Measurements from ENCODE around the gene TMEM164. TPM values are rescaled to one million over a fixed set of nuclear protein-coding genes. Genes with fewer than 3 reads are reported as not detected.

TMEM164 gene
- total and polyA plus RNA-seq, 2 of the 4 experiments (the other 2 are of a cell fraction): 6.3 to 7.1 TPM

- no peak for DNase-seq
- CTCF ChIA-PET: interaction anchor here (0.5 to 1.3 kb wide), 5 partner anchors 9 to 262 kb away, joined by 3 to 4 read pairs (median 3); no protein-coding TSS in a partner anchor
These were observed 153.3 kb downstream of the TMEM164 start for GRCh38 chrX:110156167-110156754.

More at GRCh38 chrX:110156167-110156754, 153.3 kb downstream of the TMEM164 start:
- POLR2A ChIA-PET (ENCODE audit: unreplicated experiment): no interaction called here
- Histone ChIP-seq H2BK120ac (ENCODE audit: low read depth, low read length) (no peak overlapping the region), H2BK20ac (ENCODE audit: low read depth, low read length) (no peak overlapping the region), H3K4me2 (ENCODE audit: low read depth, low read length) (no peak overlapping the region), H3K9me1 (ENCODE audit: insufficient read depth, low read length) (peaks cover 7% of the 10 kb centered on the region; the same call in 1 of the 2 replicates), H3K14ac (replicated peaks; ENCODE audit: low read depth, low read length) (no peak overlapping the region), H2BK5ac (ENCODE audit: low read depth, low read length, poor library complexity, severe bottlenecking) (no peak overlapping the region), H3K18ac (ENCODE audit: low read depth, low read length) (no peak overlapping the region), H2BK15ac (ENCODE audit: low read depth, low read length) (no peak overlapping the region), H3K27ac (ENCODE audit: insufficient read depth, low read length) (no peak overlapping the region), H2AFZ (replicated peaks; ENCODE audit: low read length, poor library complexity) (no peak overlapping the region), H4K5ac (ENCODE audit: low read depth, low read length) (no peak overlapping the region), H4K20me1 (ENCODE audit: insufficient read depth, low read length) (no peaks in the 10 kb centered on the region), H3K4me3 (ENCODE audit: insufficient read depth, low read depth, low read length) (no peak overlapping the region), H3K27me3 (ENCODE audit: control insufficient read depth, insufficient read depth, low read length) (no peaks in the 10 kb centered on the region; the same call in 1 of the 2 replicates), H3K23ac (ENCODE audit: low read depth, low read length) (no peak overlapping the region), H3K4me1 (ENCODE audit: control insufficient read depth, insufficient read depth, low read length) (peaks cover 2% of the 10 kb centered on the region; the same call in 1 of the 2 replicates), H2AK9ac (replicated peaks; ENCODE audit: low read depth, low read length, poor library complexity) (no peak overlapping the region), H3K79me1 (ENCODE audit: low read depth in 1 of 2, low read length in 2 of 2) (peaks cover 0 to 7% of the 10 kb centered on the region in 2 experiments; a peak in 3 of 4 replicates), H3K9me3 (ENCODE audit: control insufficient read depth, insufficient read depth, low read length) (no peaks in the 10 kb centered on the region), H4K8ac (ENCODE audit: low read depth in 2 of 2, low read length in 2 of 2) (no peak overlapping the region), H3K4ac (ENCODE audit: low read depth, low read length) (no peak overlapping the region), H3K36me3 (ENCODE audit: control insufficient read depth, insufficient read depth, low read length) (no peaks in the 10 kb centered on the region), H3K56ac (ENCODE audit: extremely low read depth, insufficient read depth, low read length) (no peak overlapping the region), H4K91ac (ENCODE audit: insufficient read depth, low read depth, low read length) (no peak overlapping the region), H2AK5ac (ENCODE audit: low read depth, low read length) (no peak overlapping the region), H3K9ac (ENCODE audit: low read depth, low read length) (no peak overlapping the region)
- intact Hi-C loops (cut with micrococcal nuclease): loop anchor here (1.0 to 5.0 kb wide), 3 partner anchors 252 to 691 kb away; no protein-coding TSS in a partner anchor
- in situ Hi-C loops (cut with MboI; ENCODE audit: low sequenced_read_pairs): loop anchor here (5.0 to 10.0 kb wide), 2 partner anchors 256 to 699 kb away; no protein-coding TSS in a partner anchor
- WGBS, 2 experiments (ENCODE audit: extremely low coverage in 2 of 2, insufficient read length in 1 of 2): 52 to 100% methylated on average over 1 to 2 of the region's 6 CpGs
- dilution Hi-C loops (cut with HindIII; ENCODE audit: low sequenced_read_pairs, unreplicated experiment): no loop called here
- peak; percentile 47 for TF ChIP-seq SMC3 (IDR thresholded peaks at IDR 0.05; ENCODE audit: low read depth, low read length)
- TF ChIP-seq RAD21 (IDR thresholded peaks at IDR 0.05; ENCODE audit: low read length): peak; percentile 43
- TF ChIP-seq, protein P1, sequence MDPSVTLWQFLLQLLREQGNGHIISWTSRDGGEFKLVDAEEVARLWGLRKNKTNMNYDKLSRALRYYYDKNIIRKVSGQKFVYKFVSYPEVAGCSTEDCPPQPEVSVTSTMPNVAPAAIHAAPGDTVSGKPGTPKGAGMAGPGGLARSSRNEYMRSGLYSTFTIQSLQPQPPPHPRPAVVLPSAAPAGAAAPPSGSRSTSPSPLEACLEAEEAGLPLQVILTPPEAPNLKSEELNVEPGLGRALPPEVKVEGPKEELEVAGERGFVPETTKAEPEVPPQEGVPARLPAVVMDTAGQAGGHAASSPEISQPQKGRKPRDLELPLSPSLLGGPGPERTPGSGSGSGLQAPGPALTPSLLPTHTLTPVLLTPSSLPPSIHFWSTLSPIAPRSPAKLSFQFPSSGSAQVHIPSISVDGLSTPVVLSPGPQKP (IDR thresholded peaks at IDR 0.05; ENCODE audit: borderline replicate concordance, low read depth, low read length): no peak
- TF ChIP-seq, protein P2, sequence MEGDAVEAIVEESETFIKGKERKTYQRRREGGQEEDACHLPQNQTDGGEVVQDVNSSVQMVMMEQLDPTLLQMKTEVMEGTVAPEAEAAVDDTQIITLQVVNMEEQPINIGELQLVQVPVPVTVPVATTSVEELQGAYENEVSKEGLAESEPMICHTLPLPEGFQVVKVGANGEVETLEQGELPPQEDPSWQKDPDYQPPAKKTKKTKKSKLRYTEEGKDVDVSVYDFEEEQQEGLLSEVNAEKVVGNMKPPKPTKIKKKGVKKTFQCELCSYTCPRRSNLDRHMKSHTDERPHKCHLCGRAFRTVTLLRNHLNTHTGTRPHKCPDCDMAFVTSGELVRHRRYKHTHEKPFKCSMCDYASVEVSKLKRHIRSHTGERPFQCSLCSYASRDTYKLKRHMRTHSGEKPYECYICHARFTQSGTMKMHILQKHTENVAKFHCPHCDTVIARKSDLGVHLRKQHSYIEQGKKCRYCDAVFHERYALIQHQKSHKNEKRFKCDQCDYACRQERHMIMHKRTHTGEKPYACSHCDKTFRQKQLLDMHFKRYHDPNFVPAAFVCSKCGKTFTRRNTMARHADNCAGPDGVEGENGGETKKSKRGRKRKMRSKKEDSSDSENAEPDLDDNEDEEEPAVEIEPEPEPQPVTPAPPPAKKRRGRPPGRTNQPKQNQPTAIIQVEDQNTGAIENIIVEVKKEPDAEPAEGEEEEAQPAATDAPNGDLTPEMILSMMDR (conservative IDR thresholded peaks at IDR 0.05; ENCODE audit: low read depth, low read length): peak; percentile 59
- no peak for TF ChIP-seq RFX5 (IDR thresholded peaks at IDR 0.05; ENCODE audit: low read depth, low read length)
- no peak for ATAC-seq (ENCODE audit: low read depth)
- no TSS peak for BruUV-seq (replicated peaks)

Data from IMR-90 (cell line).